ENCODE results near the gene LBX1.
A peak's percentile ranks its signal among the peaks of the same experiment; 100 is the strongest.

The LBX1 gene

GRCh38 chr10:101224910-101225823 is 4.1 kb downstream of the LBX1 start:
- DNase-seq (ENCODE audit: low read depth in 3 of 3): no peak

GRCh38 chr10:101224060-101224909 is 5.0 kb downstream of the LBX1 start:
- no peak for DNase-seq (ENCODE audit: low read depth in 3 of 3)

- no peak for DNase-seq (ENCODE audit: low read depth in 3 of 3)
Measured at GRCh38 chr10:101223274-101224059, 5.8 kb downstream of the LBX1 start.

- DNase-seq (ENCODE audit: low read depth in 3 of 3): no peak
Measured at GRCh38 chr10:101222683-101223273, 6.5 kb downstream of the LBX1 start.

GRCh38 chr10:101221963-101222531 is 7.2 kb downstream of the LBX1 start:
- DNase-seq (ENCODE audit: low read depth in 3 of 3): no peak

GRCh38 chr10:101221549-101221948 is 7.7 kb downstream of the LBX1 start:
- DNase-seq (ENCODE audit: low read depth in 3 of 3): no peak

GRCh38 chr10:101219946-101220451 is 9.3 kb downstream of the LBX1 start:
- no peak for DNase-seq (ENCODE audit: low read depth in 3 of 3)

- no peak for DNase-seq (ENCODE audit: low read depth in 3 of 3)
Measured at GRCh38 chr10:101219139-101219945, 9.9 kb downstream of the LBX1 start.

GRCh38 chr10:101218351-101219138 is 10.7 kb downstream of the LBX1 start:
- no peak for DNase-seq (ENCODE audit: low read depth in 3 of 3)

- DNase-seq (ENCODE audit: low read depth in 3 of 3): no peak
Measured at GRCh38 chr10:101217450-101218281, 11.6 kb downstream of the LBX1 start.

- DNase-seq (ENCODE audit: low read depth in 3 of 3): no peak
Measured at GRCh38 chr10:101217044-101217425, 12.2 kb downstream of the LBX1 start.

- no peak for DNase-seq (ENCODE audit: low read depth in 3 of 3)
Measured at GRCh38 chr10:101216207-101217043, 12.8 kb downstream of the LBX1 start.

- no peak for DNase-seq (ENCODE audit: low read depth in 3 of 3)
Measured at GRCh38 chr10:101215397-101216206, 13.7 kb downstream of the LBX1 start.

- peak; percentile 58 to 76 (median 64) for DNase-seq (ENCODE audit: low read depth in 3 of 3)
Measured at GRCh38 chr10:101214446-101215396, 14.5 kb downstream of the LBX1 start.

GRCh38 chr10:101208543-101208942 is 20.7 kb downstream of the LBX1 start:
- DNase-seq (ENCODE audit: low read depth in 3 of 3): no peak
